PC-3 (cell line): ENCODE data around the gene SLCO2A1.

ENCODE experiments used
- EZH2phosphoT487 ChIP-seq: fragments of 300-600 bp; sonication (generic); IDR thresholded peaks from 2 replicates; pipeline ENCODE4 v1.6.1; 2018; ENCODE audit warnings: mild to moderate bottlenecking, antibody characterized with exemption, low read length, borderline replicate concordance
- TF ChIP-seq, protein P1 (sequence below): fragments of 300-600 bp; sonication (generic); conservative IDR thresholded peaks from 2 replicates; pipeline ENCODE4 v1.5.1; 2017; ENCODE audit warnings: antibody characterized with exemption, low read depth, mild to moderate bottlenecking, low read length

- TF ChIP-seq, protein P1, sequence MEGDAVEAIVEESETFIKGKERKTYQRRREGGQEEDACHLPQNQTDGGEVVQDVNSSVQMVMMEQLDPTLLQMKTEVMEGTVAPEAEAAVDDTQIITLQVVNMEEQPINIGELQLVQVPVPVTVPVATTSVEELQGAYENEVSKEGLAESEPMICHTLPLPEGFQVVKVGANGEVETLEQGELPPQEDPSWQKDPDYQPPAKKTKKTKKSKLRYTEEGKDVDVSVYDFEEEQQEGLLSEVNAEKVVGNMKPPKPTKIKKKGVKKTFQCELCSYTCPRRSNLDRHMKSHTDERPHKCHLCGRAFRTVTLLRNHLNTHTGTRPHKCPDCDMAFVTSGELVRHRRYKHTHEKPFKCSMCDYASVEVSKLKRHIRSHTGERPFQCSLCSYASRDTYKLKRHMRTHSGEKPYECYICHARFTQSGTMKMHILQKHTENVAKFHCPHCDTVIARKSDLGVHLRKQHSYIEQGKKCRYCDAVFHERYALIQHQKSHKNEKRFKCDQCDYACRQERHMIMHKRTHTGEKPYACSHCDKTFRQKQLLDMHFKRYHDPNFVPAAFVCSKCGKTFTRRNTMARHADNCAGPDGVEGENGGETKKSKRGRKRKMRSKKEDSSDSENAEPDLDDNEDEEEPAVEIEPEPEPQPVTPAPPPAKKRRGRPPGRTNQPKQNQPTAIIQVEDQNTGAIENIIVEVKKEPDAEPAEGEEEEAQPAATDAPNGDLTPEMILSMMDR: no peak
- no peak for TF ChIP-seq EZH2phosphoT487
These were observed 8.4 kb upstream of the SLCO2A1 start for GRCh38 chr3:134038071-134038491.
